ENCODE results near the gene PTTG1.

DNA sequence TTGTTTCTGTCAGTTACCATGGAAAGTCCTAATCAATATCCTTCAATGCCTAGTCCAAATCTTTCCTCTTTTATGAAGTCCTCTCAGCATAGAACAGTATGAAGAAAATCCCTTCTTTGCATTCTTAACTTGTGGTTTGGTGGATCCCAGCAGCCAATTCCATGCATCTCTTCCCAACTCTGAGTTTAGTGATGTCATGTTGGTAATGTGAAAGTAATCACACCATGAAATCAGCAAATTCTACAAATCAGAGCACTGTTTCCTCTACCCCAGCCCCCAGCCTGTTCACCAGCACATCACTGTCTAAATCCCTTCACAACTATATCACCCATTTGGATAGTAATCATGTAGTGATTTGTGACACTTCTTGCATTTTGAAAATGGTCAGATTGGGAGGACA, 46.5 kb upstream of the PTTG1 start:
- TF ChIP-seq POLR2AphosphoS5 (IDR thresholded peaks at IDR 0.05; ENCODE audit: low read depth, low read length) (no peak), POLR2A (IDR thresholded peaks at IDR 0.05; ENCODE audit: low read depth, low read length) (no peak), SPI1 (IDR thresholded peaks at IDR 0.05; ENCODE audit: low read depth, low read length) (no peak)

All from GM12891 (cell line).